Lower leg skin (tissue), 3 donors: ENCODE data around the gene RAPGEF2.

Experiments
- CTCF ChIP-seq, 3 donors: fragments of 450-650 bp; IDR thresholded peaks; one replicate each; pipeline ENCODE4 v1.5.1; 2016; ENCODE audit warnings: antibody characterized with exemption in 3 of 3, mild to moderate bottlenecking in 3 of 3, moderate library complexity in 2 of 3
- POLR2A ChIP-seq, 2 donors: fragments of 450-650 bp; IDR thresholded peaks; one replicate each; pipeline ENCODE4 v1.6.1; 2016 to 2017; ENCODE audit warnings: antibody characterized with exemption in 2 of 2, mild to moderate bottlenecking in 1 of 2, moderate library complexity in 1 of 2

- TF ChIP-seq CTCF (IDR thresholded peaks at IDR 0.05) (no peak), POLR2A (IDR thresholded peaks at IDR 0.05) (no peak)
Measured at GRCh38 chr4:159144112-159144694, 41.3 kb downstream of the RAPGEF2 start.
